GM19043 (cell line): ENCODE data around the gene IFNA17.
"Not testable (repeated sequence)": the region's sequence is repeated elsewhere in the genome, so short reads cannot be mapped to it uniquely, and the experiment has no call there.

Experiments
- ATAC-seq: cut with Tn5 transposase; IDR thresholded peaks from one replicate; pipeline ENCODE4 v1.9.1; 2021; ENCODE audit warnings: low read depth; ENCODE audit not compliant: unreplicated experiment

The IFNA17 gene

GRCh38 chr9:21228122-21228521 is at the start of gene IFNA17:
IFNA17 (minus strand) TSS chr9:21228222; CDS start chr9:21228173, 49 bp downstream.
- no peak for ATAC-seq

- no peak for ATAC-seq
These were observed 40.3 kb upstream of the IFNA17 start for GRCh38 chr9:21268347-21268657.

GRCh38 chr9:21267485-21268346 is 39.7 kb upstream of the IFNA17 start:
- peak; percentile 58 for ATAC-seq

- ATAC-seq, result peak; percentile 41
These were observed 38.9 kb upstream of the IFNA17 start for GRCh38 chr9:21266733-21267484.

- ATAC-seq, result no peak
These were observed 37.6 kb upstream of the IFNA17 start for GRCh38 chr9:21265421-21266189.

GRCh38 chr9:21255538-21256212 is 27.7 kb upstream of the IFNA17 start:
- no peak for ATAC-seq

- peak; percentile 81 for ATAC-seq
These were observed 24.9 kb upstream of the IFNA17 start for GRCh38 chr9:21252721-21253547.

- ATAC-seq, result no peak
These were observed 23.6 kb upstream of the IFNA17 start for GRCh38 chr9:21251638-21252037.

GRCh38 chr9:21251190-21251589 is 23.2 kb upstream of the IFNA17 start:
- ATAC-seq, result no peak

GRCh38 chr9:21244836-21245235 is 16.8 kb upstream of the IFNA17 start:
- no peak for ATAC-seq

GRCh38 chr9:21239911-21240310 is 11.9 kb upstream of the IFNA17 start, which contains the start of gene IFNA14:
IFNA14 (minus strand) TSS chr9:21240005; CDS start chr9:21239935, 70 bp downstream.
- no peak for ATAC-seq

GRCh38 chr9:21236360-21236714 is 8.3 kb upstream of the IFNA17 start:
- ATAC-seq, result not testable (repeated sequence)

- peak; percentile 76 for ATAC-seq
These were observed 7.7 kb upstream of the IFNA17 start for GRCh38 chr9:21235468-21236359.

GRCh38 chr9:21234153-21234687 is 6.2 kb upstream of the IFNA17 start:
- ATAC-seq, result no peak

- no peak for ATAC-seq
These were observed 5.2 kb upstream of the IFNA17 start for GRCh38 chr9:21233258-21233657.

GRCh38 chr9:21217211-21217610 is 10.8 kb downstream of the IFNA17 start, which contains the start of gene IFNA16:
IFNA16 (minus strand) TSS chr9:21217311; CDS start chr9:21217305, 6 bp downstream.
- ATAC-seq, result not testable (repeated sequence)

- ATAC-seq, result peak; percentile 70
These were observed 14.4 kb downstream of the IFNA17 start for GRCh38 chr9:21213411-21214326.
